ENCODE data around the gene KDM5B. TPM values are rescaled to one million over a fixed set of nuclear protein-coding genes. Genes with fewer than 3 reads are reported as not detected.
"Not testable (repeated sequence)": the region's sequence is repeated elsewhere in the genome, so short reads cannot be mapped to it uniquely, and the experiment has no call there.

KDM5B gene
- total RNA-seq, 1 donor from 2014 or later, result 316 TPM

GRCh38 chr1:202831906-202832305, 23.7 kb upstream of the KDM5B start:
- TF ChIP-seq CTCF (IDR thresholded peaks at IDR 0.05; ENCODE audit: unreplicated experiment), result no peak
- no peak for DNase-seq (ENCODE audit: low spot score, unreplicated experiment)
- Mint-ChIP-seq H3K4me3 (ENCODE audit: low read depth) (no peak overlapping the region), H3K27me3 (peaks cover 3% of the 10 kb centered on the region), H3K9me3 (ENCODE audit: low read depth) (no peaks in the 10 kb centered on the region), H3K4me1 (ENCODE audit: low read depth) (no peaks in the 10 kb centered on the region), H3K27ac (no peak overlapping the region), H3K36me3 (ENCODE audit: insufficient read depth) (no peaks in the 10 kb centered on the region)

- not testable (repeated sequence) for H3K9me3 Mint-ChIP-seq (ENCODE audit: low read depth); H3K4me3 Mint-ChIP-seq (ENCODE audit: low read depth); H3K36me3 Mint-ChIP-seq (ENCODE audit: insufficient read depth); H3K27ac Mint-ChIP-seq; H3K27me3 Mint-ChIP-seq; DNase-seq (ENCODE audit: low spot score, unreplicated experiment); H3K4me1 Mint-ChIP-seq (ENCODE audit: low read depth)
Measured at GRCh38 chr1:202829223-202829622, 21.0 kb upstream of the KDM5B start.

GRCh38 chr1:202825748-202826147, 17.5 kb upstream of the KDM5B start:
- Mint-ChIP-seq H3K27ac (no peak overlapping the region), H3K27me3 (peaks cover 10% of the 10 kb centered on the region), H3K9me3 (ENCODE audit: low read depth) (no peaks in the 10 kb centered on the region), H3K36me3 (ENCODE audit: insufficient read depth) (no peaks in the 10 kb centered on the region), H3K4me3 (ENCODE audit: low read depth) (no peak overlapping the region), H3K4me1 (ENCODE audit: low read depth) (peaks cover 2% of the 10 kb centered on the region)
- TF ChIP-seq CTCF (IDR thresholded peaks at IDR 0.05; ENCODE audit: unreplicated experiment), result no peak
- DNase-seq (ENCODE audit: low spot score, unreplicated experiment), result no peak

GRCh38 chr1:202821467-202821866, 13.2 kb upstream of the KDM5B start:
- Mint-ChIP-seq H3K27me3 (peaks cover 21% of the 10 kb centered on the region), H3K36me3 (ENCODE audit: insufficient read depth) (no peaks in the 10 kb centered on the region)
- no peak for TF ChIP-seq CTCF (IDR thresholded peaks at IDR 0.05; ENCODE audit: unreplicated experiment)

GRCh38 chr1:202818819-202819218, 10.6 kb upstream of the KDM5B start:
- no peak for DNase-seq (ENCODE audit: low spot score, unreplicated experiment)
- H3K27ac Mint-ChIP-seq, result no peak overlapping the region
- peaks cover 2% of the 10 kb centered on the region for H3K4me1 Mint-ChIP-seq (ENCODE audit: low read depth)
- H3K36me3 Mint-ChIP-seq (ENCODE audit: insufficient read depth), result no peaks in the 10 kb centered on the region
- H3K9me3 Mint-ChIP-seq (ENCODE audit: low read depth), result no peaks in the 10 kb centered on the region
- TF ChIP-seq CTCF (IDR thresholded peaks at IDR 0.05; ENCODE audit: unreplicated experiment), result no peak
- peaks cover 17% of the 10 kb centered on the region for H3K27me3 Mint-ChIP-seq
- H3K4me3 Mint-ChIP-seq (ENCODE audit: low read depth), result no peak overlapping the region

More at GRCh38 chr1:202821467-202821866, 13.2 kb upstream of the KDM5B start:
- DNase-seq (ENCODE audit: low spot score, unreplicated experiment), result no peak
- H3K9me3 Mint-ChIP-seq (ENCODE audit: low read depth), result no peaks in the 10 kb centered on the region
- H3K27ac Mint-ChIP-seq, result no peak overlapping the region
- H3K4me1 Mint-ChIP-seq (ENCODE audit: low read depth), result peaks cover 2% of the 10 kb centered on the region
- no peak overlapping the region for H3K4me3 Mint-ChIP-seq (ENCODE audit: low read depth)

- Mint-ChIP-seq H3K9me3 (ENCODE audit: low read depth) (no peaks in the 10 kb centered on the region), H3K4me3 (ENCODE audit: low read depth) (no peak overlapping the region), H3K4me1 (ENCODE audit: low read depth) (peaks cover 8% of the 10 kb centered on the region), H3K27ac (no peak overlapping the region), H3K27me3 (peaks cover 29% of the 10 kb centered on the region), H3K36me3 (ENCODE audit: insufficient read depth) (no peaks in the 10 kb centered on the region)
- no peak for DNase-seq (ENCODE audit: low spot score, unreplicated experiment)
- TF ChIP-seq CTCF (IDR thresholded peaks at IDR 0.05; ENCODE audit: unreplicated experiment), result no peak
Measured at GRCh38 chr1:202815120-202815519, 6.9 kb upstream of the KDM5B start.
